HT1080 (cell line): Measurements from ENCODE around the gene TNS4. TPM values are rescaled to one million over a fixed set of nuclear protein-coding genes. Genes with fewer than 3 reads are reported as not detected.
A peak's percentile ranks its signal among the peaks of the same experiment; 100 is the strongest.

ENCODE experiments used
- DNase-seq: peaks from one replicate; pipeline ENCODE4 v3.0.0-alpha.2; 2015; ENCODE audit warnings: low read depth
- total RNA-seq: library from RNA; depleted of rRNA; stranded (reverse); fragments of >200 nt; shearing (Covaris generic); gene quantifications from 2 replicates; pipeline ENCODE4 v1.2.3, GENCODE V29; 2014

TNS4 gene
- total RNA-seq, 1 experiment from 2014 or later, result 0.95 TPM

DNA sequence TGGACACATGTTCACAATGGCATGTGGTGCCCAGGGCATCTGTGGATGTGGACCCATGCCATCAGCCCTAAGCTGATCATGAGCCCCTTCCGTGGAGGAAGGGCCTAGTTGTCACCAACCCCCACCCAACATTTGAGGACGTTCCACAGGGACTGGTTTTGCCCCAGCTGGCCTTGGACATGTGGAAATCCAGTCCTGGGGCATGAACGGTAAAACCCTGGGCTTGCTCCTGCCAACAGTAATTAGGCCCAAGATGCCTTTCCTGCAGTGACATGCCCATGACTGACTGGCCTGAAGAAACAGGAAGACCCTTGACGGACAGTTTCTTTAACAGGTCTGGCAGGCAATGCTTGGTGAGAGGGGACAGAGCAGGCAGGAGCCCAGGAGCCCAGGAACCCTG is 7.7 kb downstream of the TNS4 start:
- DNase-seq, result no peak

DNA sequence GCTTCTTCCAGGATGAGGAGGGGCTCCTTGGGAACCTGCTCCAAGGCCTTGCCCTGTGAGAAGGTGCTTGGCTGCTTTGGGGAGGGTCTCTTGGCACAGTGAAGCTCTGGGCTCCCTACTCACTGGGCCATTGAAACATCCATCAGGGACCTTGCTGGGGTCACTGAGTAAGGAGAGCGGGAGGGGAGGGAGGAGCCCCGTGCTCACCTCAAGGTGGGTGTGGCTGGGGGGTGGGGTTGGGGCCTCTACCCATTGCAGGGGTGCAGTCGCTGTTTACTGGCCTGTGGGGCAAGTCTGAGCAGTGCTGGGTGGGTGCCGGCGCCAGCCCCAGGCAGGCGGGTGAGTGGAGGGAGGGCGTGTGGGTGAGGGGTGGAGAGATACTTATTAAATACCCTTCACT is 9.9 kb downstream of the TNS4 start:
- DNase-seq, result no peak

DNA sequence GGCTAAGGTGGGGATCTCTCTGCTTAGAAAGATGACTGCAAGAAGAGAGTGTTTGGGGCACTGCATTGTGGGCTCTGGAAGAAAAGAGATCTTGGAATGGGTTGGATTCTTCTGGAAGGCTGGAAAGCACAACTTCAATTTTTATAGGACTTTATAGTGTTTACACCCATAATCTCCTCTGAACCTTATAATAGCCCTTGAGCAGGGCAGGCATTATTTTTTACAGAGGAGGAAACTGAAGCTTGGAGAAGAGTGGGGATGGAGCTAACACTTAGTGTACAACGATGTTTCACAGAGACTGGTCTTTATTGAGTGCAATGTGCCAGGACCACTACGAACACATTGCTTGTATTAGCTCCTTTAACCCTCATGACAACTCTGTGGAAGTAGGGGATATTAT is 10.4 kb downstream of the TNS4 start:
- no peak for DNase-seq

DNA sequence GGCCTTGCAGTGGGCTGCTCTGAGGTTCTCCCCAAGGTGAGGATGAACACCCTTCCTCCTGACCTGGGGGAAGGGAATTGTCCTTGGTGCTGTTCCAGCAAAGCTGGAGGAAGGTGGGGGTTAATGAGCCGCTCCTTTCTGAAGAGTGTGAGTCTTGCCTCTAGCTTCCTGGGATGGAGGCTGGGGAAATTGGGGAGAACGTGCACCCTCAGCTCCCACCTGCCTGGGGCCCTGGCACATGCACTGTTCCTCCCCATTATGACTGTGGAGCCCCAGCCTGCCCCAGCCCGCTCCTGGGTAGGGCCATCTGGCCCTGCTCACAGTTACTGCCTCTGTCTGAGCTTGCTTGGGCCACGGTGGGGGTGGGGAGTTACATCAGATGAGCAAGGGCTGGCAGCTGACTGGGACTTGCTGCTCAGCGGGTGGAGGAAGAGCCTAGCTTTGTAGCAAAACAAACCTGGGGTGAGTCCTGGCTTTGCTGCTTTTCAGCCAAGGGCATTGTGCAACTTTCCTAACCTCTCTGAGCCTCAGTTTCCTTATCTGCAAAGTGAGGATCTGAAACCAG is 11.1 kb downstream of the TNS4 start:
- DNase-seq, result no peak

DNA sequence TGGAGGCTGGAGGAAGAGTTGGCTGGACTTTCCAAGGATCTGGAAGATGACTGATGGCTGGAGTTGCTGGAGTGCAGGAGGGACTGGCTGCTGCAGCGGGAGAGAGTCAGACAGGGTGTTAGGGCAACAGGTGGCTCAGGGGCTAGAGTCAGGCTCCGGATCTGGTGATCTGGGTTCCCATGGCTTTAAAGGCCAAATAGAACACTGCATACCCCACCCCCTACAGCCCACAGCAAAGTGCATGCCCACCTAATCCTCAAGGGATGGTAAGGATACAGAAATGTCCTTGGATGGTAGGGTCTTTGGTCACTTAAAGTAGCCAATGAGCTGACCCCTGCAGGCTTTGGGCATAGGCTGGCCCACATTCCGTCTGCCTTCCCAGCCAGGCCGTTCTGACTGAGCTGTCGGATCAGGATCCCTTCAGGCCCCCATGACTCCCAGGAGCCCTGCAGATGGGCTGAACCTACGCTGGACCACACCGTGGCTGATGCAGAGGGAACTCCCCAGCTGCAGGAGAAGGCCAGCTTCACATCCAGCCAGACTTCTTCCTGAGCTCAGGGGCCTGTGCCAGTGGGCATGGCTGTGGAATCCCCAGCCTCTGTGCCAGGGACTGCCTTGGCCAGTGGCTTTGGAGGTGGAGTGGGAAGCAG is 13.9 kb downstream of the TNS4 start:
- DNase-seq, result no peak

DNA sequence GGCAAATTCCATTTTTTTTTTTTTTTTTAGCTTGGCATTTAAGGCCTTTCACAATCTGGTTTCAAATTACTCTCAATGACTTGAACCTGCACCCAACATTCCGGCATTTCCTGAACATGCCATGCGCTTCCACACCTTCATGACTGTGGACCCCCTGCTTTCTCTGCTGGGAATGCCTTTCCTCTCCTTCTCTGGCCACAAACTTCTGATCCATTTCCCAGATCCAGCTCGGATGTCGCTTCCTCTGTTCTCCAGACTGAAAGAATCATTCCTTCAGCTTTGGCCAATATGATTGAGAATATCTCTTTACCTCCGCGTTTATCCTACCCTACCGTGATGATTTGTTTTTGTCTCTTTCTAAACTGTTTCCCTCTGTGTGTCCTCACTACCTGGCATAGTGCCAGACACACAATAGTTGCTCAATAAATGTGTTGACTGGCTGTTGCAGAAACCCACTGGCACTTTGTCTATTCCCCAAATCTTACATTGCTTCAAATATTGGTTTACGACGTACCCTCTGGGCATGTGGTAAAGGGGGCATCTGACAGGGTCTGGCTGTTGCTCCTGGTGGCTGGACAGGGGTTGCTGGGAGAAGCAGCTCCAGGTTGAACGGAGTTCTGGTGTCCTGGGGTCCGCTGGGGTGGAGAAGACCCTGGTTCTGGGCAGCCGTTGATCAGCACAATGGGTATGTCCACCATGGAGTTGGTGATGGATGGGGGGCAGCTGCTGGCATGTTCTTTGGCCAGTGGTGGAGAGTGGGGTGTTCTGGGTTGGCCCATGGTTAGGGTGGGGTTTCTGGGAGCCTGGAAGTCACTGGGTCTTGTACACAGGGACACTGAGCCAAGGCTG is 14.7 kb downstream of the TNS4 start:
- DNase-seq, result no peak

DNA sequence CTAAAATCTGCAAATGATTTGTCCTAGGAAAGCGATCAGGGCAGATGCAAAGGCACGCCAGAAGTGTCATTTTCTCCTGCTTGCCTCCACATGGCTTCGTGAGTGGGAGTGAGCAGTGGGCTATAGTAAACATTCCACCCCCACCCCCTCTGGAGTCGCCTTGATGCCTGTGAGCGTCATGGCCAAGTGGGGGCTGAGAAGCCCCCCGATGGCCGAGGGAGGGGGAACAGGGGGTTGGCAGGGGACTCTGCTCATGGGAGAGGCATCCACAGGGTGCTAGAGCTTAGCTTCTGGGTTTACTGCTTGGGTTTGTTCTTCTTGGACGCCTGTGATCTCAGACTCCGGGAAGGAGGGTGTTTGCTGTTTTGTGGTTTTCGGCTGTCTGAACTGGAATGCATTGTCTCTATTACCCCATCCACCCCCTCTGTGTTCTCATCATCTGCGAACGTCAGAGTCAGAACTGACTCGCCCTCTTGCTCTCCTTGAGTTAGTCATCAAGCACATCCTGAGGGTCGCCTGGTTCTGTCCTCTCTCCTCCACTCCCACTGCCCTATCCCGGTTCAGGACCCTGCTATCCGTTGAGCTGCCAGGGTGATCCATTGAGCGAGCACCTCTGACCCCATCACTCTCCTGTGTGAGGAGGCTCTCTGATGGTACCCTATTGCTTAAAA is 15.4 kb downstream of the TNS4 start:
- DNase-seq, result peak; percentile 100

DNA sequence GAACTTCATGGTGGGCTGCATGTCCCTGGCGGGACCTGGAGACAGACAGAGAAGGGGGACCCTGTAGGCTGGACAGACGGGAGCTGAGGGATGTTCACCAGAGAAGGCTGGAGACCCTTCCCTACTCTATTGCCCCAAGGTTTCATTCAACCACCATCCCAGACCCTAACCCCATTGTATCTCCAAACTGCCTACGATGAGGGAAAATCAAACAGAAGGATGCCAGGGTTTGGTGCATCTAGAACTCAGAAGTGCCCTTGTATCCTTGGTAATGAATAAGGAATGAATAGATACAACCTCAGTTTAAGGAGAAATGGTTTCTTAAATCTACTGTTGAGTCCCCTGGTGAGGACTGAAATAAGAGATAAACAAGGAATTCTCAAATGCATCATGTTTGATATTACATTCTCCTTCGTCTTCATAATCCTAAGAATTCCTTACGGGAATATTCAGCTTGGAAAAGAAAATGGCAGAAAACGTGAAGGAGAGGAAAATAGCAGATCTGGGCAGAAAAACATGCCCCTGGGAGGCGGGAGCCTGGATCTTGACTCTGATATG is 16.4 kb downstream of the TNS4 start:
- no peak for DNase-seq

DNA sequence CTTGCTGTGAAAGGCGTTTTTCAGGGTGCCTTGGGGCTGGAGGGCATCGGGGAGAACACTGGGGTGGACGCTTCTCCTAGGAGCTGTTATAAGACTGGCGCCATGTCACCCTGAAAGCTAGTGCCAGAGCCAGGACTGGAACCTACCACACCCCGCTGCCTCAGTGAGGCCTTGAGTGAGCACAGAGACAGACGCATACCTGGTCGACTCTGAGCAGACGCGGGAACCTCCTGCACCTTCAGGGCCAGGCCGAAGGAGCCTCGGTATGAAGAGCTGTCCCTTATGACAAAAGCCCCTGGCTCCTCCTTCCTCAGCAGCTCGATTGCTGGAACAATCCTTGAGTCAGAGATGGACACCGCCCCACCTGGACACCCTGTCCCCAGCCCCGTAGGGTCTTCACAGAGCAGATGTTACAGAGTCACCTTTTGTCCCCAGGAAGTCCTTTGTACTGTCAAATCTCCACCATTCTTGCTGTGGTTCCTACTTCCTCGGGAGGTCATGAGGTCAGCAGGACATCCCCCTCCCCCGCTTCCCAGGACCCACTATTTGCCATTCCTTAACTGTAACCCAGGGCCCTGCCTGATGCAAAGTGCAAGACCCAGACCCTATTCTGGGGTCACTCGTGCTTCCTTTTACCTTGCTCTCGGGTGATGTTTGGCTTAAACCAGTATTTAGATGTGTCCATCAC is 17.0 kb downstream of the TNS4 start:
- no peak for DNase-seq

DNA sequence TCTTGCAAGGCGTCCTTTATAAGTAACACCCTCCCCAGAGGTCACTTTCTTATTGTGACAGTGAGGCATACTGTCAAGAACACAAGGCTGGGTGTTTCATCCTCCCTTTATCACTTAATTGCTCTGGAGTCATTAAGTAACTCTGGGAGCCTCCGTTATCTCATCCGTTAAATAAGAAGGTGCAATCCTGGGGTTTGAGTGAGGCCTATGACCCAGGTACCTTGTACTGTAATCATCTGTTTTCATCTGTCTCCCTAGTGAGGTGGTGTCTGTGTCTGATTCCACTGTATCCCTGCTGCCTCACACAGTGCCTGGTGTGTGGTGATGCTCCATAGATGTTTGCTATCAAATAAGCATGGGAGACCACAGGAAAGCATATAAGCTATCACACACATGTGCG is 17.7 kb downstream of the TNS4 start:
- no peak for DNase-seq

DNA sequence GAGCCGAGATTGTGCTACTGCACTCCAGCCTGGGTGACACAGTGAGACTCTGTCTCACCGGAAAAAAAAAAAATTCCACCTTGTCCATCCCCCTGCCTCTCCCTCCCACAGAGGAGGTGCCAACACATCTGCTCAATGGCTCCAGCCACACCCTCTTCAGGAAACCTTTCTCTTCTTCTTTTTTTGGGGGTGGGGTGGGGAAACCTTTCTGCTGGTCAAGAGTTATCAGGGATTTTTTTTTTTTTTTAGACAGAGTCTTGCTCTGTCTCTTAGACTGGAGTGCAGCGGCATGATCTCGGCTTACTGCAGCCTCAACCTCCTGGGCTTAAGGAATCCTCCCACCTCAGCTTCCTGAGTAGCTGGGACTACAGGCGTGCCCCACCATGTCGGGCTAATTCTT is 18.7 kb downstream of the TNS4 start:
- peak; percentile 63 for DNase-seq

DNA sequence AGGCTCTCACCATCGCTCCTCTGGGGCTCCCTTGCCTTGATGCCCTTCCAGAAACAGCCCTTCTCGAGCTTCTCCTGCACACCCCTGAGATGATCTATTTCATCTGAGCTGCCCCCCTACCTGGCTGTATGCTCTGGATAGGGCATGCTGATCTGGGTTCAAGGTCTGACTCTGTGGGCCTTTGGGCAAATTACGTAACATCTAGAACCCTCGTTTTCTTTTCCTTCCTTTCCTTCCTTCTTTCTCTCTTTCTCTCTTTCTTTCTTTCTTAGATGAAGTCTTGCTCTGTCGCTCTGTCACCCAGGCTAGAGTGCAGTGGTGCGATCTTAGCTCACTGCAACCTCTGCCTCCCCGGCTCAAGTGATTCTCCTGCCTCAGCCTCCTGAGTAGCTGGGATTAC is 20.3 kb downstream of the TNS4 start:
- DNase-seq, result no peak

DNA sequence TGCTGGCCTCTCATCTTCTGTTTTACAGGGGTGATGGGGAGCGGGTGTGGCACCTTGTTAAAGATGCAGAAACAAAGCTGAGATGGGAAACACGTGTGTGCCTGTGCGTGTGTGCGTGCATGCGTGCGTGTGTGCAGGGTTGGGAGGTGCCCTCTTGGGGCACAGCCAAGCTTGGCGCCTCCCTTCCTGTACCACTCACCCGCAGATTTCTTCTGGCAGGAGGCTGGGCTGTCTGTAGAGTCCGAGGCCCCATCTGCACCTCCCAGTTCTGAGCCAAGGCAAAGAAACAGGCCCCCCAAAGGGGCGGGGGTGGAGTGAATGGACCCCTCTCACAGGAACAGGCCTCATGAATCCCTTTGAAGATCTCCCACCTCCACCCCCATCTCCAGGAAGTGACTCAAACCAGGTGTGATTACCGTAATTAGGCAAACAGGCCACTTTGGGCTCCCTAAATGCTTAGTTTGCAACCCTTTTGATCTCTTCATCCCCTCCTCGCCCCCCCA is 20.9 kb downstream of the TNS4 start:
- peak; percentile 75 for DNase-seq

DNA sequence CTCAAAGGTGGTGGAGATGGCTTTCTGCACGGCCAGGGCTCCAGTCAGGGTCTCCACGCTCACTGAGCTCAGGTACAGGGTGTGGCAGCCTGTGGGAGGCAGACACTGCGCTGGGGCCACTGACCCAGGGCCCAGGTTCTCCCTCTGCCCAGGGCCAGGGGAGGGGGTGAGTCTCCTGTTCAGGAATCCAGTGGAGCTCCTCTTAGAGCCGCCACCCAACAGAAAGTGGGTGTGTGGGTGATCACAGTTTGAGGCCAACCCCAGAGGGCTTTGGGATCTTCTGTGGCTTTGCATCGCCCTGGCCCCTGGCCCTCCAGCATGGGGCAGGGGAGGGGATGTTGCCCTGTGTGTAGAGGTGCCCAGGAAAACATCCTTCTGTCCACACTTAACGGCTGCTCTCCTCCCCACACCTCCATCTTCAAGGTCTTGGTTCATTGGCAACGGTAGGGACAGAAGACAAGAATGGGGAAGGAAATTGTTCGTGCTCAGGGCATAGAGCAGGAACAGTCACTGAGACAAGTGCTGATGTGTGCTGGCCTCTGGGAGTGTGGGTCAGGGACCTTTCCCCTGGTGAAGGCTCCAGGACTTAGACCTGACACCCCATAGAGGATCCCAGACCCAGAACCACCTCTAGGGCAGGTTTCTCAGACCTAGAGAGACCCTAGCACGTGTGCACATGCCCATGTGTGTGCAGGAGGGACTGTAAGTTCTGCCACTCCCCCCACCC is 21.5 kb downstream of the TNS4 start:
- DNase-seq, result no peak

DNA sequence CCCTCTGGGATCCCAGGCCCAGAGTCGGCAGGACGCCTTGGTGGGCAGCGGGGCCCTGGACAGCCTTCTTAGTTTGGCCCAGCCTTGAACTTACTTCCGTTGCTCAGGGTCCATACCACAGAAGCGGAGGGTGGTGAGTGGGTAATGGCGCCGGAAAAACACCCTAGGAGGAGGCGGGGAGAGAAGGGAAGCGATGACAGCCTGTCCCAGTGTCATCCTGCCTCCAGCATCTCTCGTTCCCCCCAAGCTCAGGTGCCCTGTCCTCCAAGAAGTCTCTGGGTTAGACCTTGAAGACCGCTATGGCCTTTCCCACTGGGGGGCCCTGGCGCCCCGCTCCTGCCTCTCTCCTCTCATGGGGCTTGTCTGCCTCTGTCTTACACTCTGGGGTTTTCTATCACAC is 22.9 kb downstream of the TNS4 start:
- no peak for DNase-seq

DNA sequence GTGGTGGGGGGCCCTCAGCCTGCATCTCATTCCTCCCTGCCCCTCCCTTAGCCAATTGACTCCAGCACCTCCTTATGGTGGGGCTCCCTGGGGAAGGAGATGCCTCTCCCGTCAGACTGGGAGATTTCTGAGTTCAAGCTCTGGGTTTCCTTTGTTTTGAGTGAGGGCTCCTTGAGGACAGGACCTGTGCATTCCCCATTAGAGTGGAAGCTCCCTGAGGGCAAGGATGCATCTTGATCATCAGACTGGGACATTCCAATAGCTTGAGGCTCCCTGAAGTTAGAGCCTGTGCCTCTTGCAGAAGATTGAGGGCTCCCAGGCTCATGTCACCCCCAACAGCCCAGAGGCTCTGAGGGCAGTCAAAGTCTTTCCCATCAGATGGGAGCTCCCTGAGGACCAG is 23.6 kb downstream of the TNS4 start:
- no peak for DNase-seq

DNA sequence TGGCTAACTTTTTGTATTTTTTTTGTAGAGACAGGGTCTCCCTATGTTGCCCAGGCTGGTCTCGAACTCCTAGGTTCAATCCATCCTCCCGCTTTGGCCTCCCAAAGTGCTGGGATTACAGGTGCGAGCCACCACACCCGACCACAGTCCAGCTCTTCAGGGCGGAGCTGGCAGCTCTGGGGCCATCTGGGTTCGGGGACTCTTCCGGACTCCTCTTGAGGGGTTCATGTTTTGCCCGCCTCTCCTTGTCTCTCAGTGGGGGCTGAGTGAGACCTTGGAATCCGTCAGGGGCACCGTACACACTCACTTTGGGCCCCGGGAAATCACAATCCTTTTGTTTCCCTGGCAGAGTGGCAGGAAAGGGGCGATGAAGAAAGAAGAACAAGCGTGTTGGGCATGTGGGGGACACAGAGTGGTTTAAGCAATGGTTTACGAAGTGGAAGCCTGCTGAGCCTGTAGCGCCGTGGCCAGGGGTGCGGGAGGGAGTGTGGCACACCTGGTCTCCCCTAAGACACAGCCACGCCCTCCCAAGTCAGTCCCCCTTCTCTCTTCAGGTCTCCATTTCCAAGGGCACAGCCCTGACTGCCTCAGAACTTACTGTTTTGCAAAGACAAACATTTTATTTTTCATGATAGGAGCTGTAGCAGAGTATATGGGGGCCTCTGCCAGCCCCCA is 26.1 kb downstream of the TNS4 start:
- no peak for DNase-seq

DNA sequence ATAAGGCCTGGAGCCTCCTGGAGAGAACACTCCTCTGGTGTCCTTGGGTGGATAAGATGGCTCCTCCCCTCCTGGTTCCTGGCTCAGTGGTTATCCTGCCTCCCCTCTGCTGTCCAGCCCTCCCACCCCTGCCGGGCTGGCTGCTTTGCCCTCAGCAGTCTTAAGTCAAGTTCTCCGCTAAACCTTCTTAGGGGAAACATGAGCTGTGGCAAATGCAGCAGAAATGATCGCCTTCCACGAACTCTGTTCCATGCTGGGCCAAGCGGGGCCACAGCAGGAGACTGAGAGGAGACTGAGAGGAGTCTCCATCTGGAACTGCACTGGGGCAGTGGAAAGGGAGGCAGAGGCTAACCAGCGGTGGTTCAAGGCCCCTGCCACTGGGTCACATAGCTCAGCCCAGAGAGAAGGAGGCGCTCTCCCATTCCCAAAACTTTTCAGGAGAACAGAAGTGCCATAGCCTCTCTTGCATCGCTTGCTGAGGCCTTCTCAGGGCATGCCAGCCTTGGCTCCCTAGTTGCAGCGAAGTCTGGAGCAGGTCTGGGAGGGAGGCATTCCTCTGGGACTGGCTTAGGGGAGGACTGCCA is 26.9 kb downstream of the TNS4 start:
- no peak for DNase-seq

DNA sequence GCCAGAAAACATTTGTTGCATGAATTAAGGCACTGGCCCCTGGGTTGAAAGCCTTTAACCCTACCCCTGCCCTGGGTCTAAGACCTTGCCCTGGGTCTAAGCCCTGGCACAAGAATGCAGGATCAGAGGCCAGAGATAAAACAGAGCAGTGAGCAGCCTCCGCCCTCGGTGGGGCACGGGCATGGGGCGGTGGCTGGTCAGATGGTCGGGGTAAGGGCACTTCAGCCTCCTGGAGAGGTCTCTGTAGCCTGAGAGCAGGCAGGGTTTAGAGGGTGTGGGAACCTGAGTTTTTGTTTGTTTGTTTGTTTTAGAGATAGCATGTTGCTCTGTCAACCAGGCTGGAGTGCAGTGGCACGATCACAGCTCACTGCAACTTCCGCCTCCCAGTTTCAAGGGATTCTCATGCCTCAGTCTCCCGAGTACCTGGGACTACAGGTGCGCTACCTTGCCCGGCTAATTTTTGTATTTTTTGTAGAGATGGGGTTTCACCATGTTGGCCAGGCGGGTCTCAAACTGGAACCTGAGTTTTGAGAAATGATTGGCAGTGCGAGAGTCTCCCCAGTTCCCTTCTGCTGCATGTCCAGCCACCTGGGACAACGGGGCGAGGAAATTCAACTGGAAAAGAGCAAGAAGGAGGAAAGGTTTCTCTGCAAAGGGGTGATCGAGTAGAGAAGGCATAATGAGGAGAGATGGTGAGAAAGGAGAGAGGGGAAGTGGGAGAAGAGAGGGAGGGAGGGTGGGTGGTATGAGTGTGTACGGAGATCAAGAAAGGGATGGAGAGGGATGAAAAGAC is 27.7 kb downstream of the TNS4 start:
- no peak for DNase-seq
